GM12864 (cell line): Measurements from ENCODE around the gene FLRT1.

ENCODE experiments used
- DNase-seq: peaks from one replicate; pipeline ENCODE4 v3.0.0-alpha.2; 2011; ENCODE audit warnings: low read depth
- H3K4me3 ChIP-seq: 2 replicates; pipeline ENCODE4 v1.5.1; 2011; ENCODE audit warnings: mild to moderate bottlenecking, low read depth, low read length, control low read depth
- CTCF ChIP-seq: IDR thresholded peaks from 2 replicates; pipeline ENCODE4 v1.5.1; 2011; ENCODE audit warnings: low read depth, mild to moderate bottlenecking, moderate library complexity, low read length, control low read depth, inconsistent platforms; ENCODE audit errors: missing control alignments

Gene FLRT1

GRCh38 chr11:64034411-64034811, 1.3 kb upstream of the FLRT1 start:
- TF ChIP-seq CTCF, result no peak
- DNase-seq, result no peak

GRCh38 chr11:64035081-64035524, 628 bp upstream of the FLRT1 start:
- no peak overlapping the region for H3K4me3 ChIP-seq
- no peak for DNase-seq
- TF ChIP-seq CTCF, result no peak

More at GRCh38 chr11:64034411-64034811, 1.3 kb upstream of the FLRT1 start:
- no peak overlapping the region for H3K4me3 ChIP-seq

GRCh38 chr11:64036087-64037026, 626 bp downstream of the FLRT1 start:
- TF ChIP-seq CTCF, result no peak
- H3K4me3 ChIP-seq, result no peak overlapping the region
- no peak for DNase-seq

GRCh38 chr11:64037027-64037634, 1.4 kb downstream of the FLRT1 start:
- H3K4me3 ChIP-seq, result no peak overlapping the region
- DNase-seq, result no peak
- TF ChIP-seq CTCF, result no peak

GRCh38 chr11:64038500-64038899, 2.8 kb downstream of the FLRT1 start:
- no peak for TF ChIP-seq CTCF
- no peak for DNase-seq
- no peak overlapping the region for H3K4me3 ChIP-seq

- no peak for TF ChIP-seq CTCF
- H3K4me3 ChIP-seq, result no peak overlapping the region
- DNase-seq, result no peak
Observed at GRCh38 chr11:64039012-64039665, 3.4 kb downstream of the FLRT1 start.
